GM21381 (cell line): Measurements from ENCODE around the gene NOCT.
A peak's percentile ranks its signal among the peaks of the same experiment; 100 is the strongest.
"Not testable (repeated sequence)": the region's sequence is repeated elsewhere in the genome, so short reads cannot be mapped to it uniquely, and the experiment has no call there.

Experiments used
- ATAC-seq: cut with Tn5 transposase; IDR thresholded peaks from one replicate; pipeline ENCODE4 v1.9.1; 2021; ENCODE audit warnings: mild to moderate bottlenecking, moderate library complexity; ENCODE audit not compliant: unreplicated experiment

NOCT gene

DNA sequence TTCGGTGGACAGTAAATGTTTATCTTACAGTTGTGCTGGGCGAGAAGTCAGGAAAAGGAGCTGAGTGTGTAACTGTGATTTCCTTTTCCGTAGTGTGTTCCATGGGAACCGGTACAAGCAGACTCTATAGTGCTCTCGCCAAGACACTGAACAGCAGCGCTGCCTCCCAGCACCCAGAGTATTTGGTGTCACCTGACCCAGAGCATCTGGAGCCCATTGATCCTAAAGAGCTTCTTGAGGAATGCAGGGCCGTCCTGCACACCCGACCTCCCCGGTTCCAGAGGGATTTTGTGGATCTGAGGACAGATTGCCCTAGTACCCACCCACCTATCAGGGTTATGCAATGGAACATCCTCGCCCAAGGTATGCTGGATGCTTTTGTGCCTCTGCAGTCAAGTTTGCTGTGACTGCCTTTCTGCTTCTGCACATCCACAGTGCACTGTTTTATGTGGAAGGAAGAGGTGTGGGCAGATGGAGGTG, 27.4 kb downstream of the NOCT start:
- no peak for ATAC-seq

DNA sequence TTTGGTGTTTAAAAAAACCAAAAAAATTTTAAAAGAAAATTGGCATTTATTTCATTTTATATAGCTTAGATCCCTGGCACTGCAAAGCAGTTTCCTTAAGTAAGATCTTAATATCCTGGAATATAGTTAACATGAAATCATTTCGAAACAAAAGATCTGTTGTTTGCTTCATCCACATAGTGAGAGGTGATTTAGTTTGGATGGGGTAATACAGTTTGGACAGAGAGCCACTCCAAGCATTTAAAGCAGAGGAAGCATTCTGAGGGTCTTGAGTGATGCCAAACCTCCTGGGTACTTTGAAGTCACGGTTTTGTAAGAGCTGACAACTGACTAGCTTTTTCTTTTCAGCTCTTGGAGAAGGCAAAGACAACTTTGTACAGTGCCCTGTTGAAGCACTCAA, 28.7 kb downstream of the NOCT start:
- no peak for ATAC-seq

DNA sequence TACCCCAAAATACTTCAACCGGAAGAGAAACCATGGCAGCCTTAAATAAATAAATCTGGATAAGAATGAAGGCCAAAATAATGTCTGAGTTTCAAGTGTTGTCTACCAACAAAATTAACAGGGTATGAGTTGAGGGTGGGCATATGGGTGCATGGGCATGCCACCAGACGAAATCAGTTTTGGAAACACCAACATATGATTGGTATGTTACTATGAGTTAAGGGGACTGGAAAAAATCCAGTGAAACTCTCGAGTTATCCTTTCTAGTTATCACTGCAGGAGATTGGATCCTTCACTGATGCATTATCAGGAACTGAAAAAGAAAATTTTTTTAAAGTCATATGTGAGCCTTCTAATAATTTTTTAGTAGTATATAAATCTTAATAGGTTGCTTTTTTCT, 32.4 kb downstream of the NOCT start:
- ATAC-seq = no peak

- no peak for ATAC-seq
Measured at GRCh38 chr4:139050446-139050845, 34.9 kb downstream of the NOCT start.

GRCh38 chr4:139053909-139054308, 38.3 kb downstream of the NOCT start:
- ATAC-seq = no peak

DNA sequence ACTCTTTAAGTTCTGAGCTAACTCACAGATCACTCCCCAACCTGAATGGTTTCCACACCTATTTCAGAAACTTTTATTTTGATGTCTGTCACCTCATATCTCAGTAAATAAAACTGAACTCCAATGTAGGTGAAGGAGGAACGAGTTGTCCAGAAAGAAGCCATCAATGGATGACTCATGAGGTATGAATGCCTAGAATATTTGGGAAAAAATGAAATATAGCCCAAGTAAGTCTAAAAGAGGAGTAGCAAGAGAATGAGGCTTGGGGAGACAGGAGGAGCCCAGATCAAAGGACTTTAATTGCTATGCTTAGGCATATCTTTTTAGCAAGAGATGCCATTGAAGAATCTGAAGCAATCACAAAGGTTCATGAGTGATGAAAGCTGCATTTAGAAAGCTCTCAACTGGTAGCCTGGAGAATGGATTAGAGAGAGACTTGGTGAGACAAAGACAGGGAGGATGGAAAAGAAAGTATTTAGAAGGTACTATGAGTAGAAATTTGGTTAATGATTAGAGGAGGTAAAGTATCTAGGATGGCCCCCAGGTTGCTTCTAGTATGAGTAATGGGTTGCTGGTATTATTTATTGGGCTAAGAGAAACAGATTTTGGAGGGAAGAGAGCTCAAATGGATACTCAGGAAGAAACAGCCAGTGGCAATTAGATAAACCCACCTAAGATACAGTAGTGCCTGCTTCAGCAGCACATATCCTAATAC, 39.4 kb downstream of the NOCT start:
- no peak for ATAC-seq

GRCh38 chr4:139059026-139059425, 43.4 kb downstream of the NOCT start:
- ATAC-seq = not testable (repeated sequence)

GRCh38 chr4:139060591-139060990, 45.0 kb downstream of the NOCT start:
- ATAC-seq = no peak

DNA sequence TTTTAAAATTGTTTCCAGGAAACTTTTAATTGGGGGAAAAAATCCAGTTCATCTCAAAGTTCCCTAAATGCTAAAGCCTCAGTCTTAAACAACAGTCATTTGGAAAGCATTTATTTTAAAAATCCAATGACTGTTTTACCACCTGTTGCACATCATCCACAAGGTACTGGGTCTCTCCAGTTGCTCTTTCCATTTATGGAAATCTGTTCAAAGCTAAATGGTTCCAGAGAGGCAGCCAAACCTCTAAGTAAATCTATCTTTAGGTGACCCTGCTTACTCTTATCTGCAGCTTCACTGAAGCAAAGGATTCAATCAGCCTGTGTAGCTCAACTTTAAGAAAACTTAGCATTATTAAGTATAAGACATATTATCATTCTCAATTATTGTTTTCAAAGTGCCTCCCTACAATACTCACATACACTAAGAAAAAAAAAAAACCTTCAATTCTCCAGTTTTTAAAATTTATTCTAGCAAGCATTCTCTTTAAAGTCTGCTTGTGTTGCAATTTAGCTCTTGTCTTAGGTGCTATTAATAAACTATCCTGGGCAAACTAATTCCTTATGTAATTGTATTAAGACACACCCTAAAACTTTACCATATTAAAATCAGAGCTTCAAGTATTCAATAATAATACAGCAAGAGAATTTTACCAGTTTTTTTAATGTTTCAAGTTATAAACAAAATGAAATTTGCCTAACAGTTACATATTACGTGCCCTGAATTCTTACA, 60.6 kb downstream of the NOCT start:
- no peak for ATAC-seq

- ATAC-seq = no peak
Measured at GRCh38 chr4:139077567-139078355, 62.2 kb downstream of the NOCT start.

DNA sequence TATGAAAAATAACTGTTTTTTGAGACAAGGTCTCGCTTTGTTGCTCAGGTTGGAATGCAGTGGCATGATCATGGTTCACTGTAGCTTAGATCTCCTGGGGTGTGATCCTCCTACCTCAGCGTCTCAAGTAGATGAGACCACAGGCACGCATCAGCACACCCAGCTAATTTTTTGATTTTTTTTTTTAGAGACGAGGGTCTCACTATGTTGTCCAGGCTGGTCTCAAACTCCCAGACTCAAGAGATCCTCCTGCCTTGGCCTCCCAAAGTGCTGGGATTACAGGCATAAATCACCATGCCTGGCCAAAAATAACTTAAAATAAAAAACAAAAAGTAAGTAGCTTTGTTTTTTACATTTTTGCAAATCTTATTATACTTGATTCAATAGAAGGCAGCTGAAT, 63.3 kb downstream of the NOCT start:
- no peak for ATAC-seq

DNA sequence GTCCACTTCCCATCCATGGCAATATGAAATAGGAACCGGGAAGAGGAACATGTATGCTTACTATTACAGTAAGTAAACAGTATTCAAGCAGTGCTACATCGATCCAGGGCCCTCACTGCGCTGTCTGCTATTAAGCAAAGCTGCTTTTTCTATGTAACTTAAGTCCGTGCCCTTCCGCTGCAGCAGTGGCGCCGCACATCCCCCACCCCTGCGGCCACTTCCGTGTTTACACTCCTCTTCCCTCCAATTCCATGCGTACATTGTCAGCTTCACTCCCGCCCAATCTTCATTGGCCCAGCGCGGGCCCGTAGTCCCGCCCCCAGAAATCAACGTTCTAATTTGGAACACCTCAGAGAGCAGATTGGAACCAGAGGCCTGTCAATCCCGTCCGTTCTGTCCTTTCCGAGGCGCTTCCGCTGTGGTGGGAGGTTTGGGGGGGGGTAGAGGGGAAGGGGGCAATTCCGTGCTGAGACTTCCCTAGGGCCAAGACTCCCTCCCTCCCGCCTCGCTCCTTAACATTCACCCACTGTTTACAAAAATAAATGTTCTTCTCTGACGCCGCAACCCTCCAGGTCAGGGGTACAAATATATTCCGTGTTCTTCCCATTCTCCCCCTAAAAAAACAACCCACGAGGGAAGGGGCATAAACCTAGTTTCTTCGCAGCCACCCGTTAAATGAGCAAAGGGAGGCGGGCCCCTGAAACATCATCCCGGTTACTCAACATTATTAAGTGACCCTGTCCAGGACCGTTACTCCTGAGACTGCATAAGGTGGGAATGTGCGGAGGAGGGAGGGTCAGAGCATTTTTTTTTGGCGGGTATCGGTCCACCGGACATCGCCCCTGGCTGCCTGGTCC, 67.4 kb downstream of the NOCT start:
- ATAC-seq = peak; percentile 77

GRCh38 chr4:139083607-139083955, 68.0 kb downstream of the NOCT start:
- peak; percentile 31 for ATAC-seq

- ATAC-seq = peak; percentile 51
Measured at GRCh38 chr4:139083956-139084803, 68.6 kb downstream of the NOCT start.

- no peak for ATAC-seq
Measured at GRCh38 chr4:139084804-139085093, 69.2 kb downstream of the NOCT start.

DNA sequence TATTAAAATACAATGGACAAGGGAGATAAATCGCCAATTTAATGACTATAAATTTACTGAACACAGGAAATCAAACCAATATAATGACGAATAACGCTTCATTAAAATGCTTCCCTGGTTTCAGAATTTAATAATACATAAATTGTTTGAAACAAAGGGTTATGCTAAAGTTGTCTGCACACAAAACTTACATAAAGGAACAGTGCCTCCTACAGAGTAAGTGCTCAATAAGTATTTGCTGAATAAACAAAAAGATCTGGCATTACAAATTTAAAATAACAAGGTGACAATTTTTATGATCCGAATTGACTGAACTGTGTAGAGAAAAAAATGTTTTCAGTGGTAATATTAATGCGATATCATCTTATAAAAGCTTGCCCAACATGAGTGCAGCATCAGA, 69.6 kb downstream of the NOCT start:
- ATAC-seq = no peak

DNA sequence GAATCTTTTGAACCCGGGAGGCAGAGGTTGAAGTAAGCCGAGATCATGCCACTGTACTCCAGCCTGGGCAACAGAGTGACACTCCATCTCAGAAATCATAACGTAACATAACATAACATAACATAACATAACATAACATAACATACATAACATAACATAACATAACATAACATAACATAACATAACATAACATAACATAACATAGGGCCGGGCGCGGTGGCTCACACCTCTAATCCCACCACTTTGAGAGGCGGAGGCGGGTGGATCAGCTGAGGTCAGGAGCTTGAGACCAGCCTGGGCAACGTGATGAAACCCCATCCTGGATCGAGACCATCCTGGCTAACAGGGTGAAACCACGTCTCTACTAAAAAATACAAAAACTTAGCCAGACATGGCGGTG, 76.7 kb downstream of the NOCT start:
- no peak for ATAC-seq
